Panc1 (cell line): ENCODE measurements around the gene TRIM25. TPM values are rescaled to one million over a fixed set of nuclear protein-coding genes. Genes with fewer than 3 reads are reported as not detected.

ENCODE experiments used
- ATAC-seq: fragments of 200-7000 bp; cut with Tn5 transposase; 2 replicates; pipeline ENCODE4 v1.9.1; 2020; ENCODE audit warnings: mild to moderate bottlenecking, moderate library complexity
- BruUV-seq: library from RNA; stranded (reverse); fragments of 400-500 nt; replicated peaks from 2 replicates; lab custom pipeline; 2021; lab: Mats Ljungman, UMichigan
- CTCF ChIA-PET: fragments of 300-600 bp; sonication (Branson Sonifier 250); formaldehyde crosslinking; loops from one replicate; lab custom pipeline; 2022; ENCODE audit warnings: antibody characterized with exemption; lab: Charles Lee
- POLR2A ChIA-PET: fragments of 300-600 bp; sonication (Branson Sonifier 250); formaldehyde crosslinking; loops from one replicate; lab custom pipeline; 2022; ENCODE audit warnings: antibody characterized with exemption; lab: Charles Lee
- DNase-seq: peaks from one replicate; pipeline ENCODE4 v3.0.0-alpha.2; 2010; ENCODE audit warnings: low read depth, low spot score
- H3K27ac ChIP-seq: 2 replicates; pipeline ENCODE4 v1.5.1; 2011; ENCODE audit warnings: mild to moderate bottlenecking, low read length, inconsistent platforms
- H3K27me3 ChIP-seq: fragments of 200-500 bp; sonication (Bioruptor generic); 2 replicates; pipeline ENCODE4 v1.6.0; 2014; ENCODE audit warnings: low read length, inconsistent platforms; ENCODE audit not compliant: control insufficient read depth, insufficient read depth
- H3K36me3 ChIP-seq: fragments of 200-500 bp; sonication (Bioruptor generic); 2 replicates; pipeline ENCODE4 v1.5.1; 2014; ENCODE audit warnings: inconsistent platforms, mild to moderate bottlenecking, low read length, moderate library complexity; ENCODE audit not compliant: control insufficient read depth, insufficient read depth
- H3K4me1 ChIP-seq: 2 replicates; pipeline ENCODE4 v1.5.1; 2011; ENCODE audit warnings: inconsistent platforms, mild to moderate bottlenecking, low read length, moderate library complexity; ENCODE audit not compliant: control insufficient read depth, insufficient read depth
- H3K4me3 ChIP-seq, 2 experiments: 2 replicates each; pipeline ENCODE4 v1.5.1; 2011 to 2012; ENCODE audit warnings: low read depth in 2 of 2, low read length in 2 of 2, mild to moderate bottlenecking in 2 of 2, inconsistent platforms in 1 of 2, moderate library complexity in 1 of 2
- H3K9me3 ChIP-seq: fragments of 200-500 bp; sonication (Bioruptor generic); 2 replicates; pipeline ENCODE4 v1.5.1; 2014; ENCODE audit warnings: low read depth, mild to moderate bottlenecking, inconsistent platforms, low read length, moderate library complexity; ENCODE audit not compliant: control insufficient read depth, insufficient read depth
- POLR2AphosphoS5 ChIP-seq: IDR thresholded peaks from 2 replicates; pipeline ENCODE4 v1.6.1; 2012; ENCODE audit warnings: mild to moderate bottlenecking, low read depth, low read length, moderate library complexity
- SIN3A ChIP-seq: IDR thresholded peaks from 2 replicates; pipeline ENCODE4 v1.6.1; 2012; ENCODE audit warnings: low read depth, mild to moderate bottlenecking, low read length, moderate library complexity, borderline replicate concordance; ENCODE audit not compliant: insufficient read depth
- TCF7L2 ChIP-seq: IDR thresholded peaks from 2 replicates; pipeline ENCODE4 v1.6.1; 2011; ENCODE audit warnings: mild to moderate bottlenecking, low read depth, low read length, inconsistent platforms
- in situ Hi-C: cut with HindIII; loops from 2 replicates; pipeline ENCODE4 v1.10.0; 2016; ENCODE audit warnings: low sequenced_read_pairs, low pct_unique_long_range_greater_than_20kb
- intact Hi-C: fragments of 100-400 bp; cut with micrococcal nuclease; formaldehyde crosslinking; loops from one replicate; pipeline ENCODE4 v1.10.0; 2022; ENCODE audit not compliant: unreplicated experiment
- total RNA-seq: library from RNA; stranded (reverse); gene quantifications from one replicate; pipeline ENCODE4 v1.2.1, GENCODE V29; 2021; ENCODE audit not compliant: unreplicated experiment
- TF ChIP-seq, protein P1 (sequence below): fragments of 450-650 bp; IDR thresholded peaks from 2 replicates; pipeline ENCODE4 v1.5.1; 2017; ENCODE audit warnings: mild to moderate bottlenecking
- TF ChIP-seq, protein P2 (sequence below), 2 experiments: IDR thresholded peaks; 2 replicates each; pipeline ENCODE4 v1.6.1; 2011 to 2012; ENCODE audit warnings: low read depth in 2 of 2, control low read depth in 1 of 2, low read length in 1 of 2, mild to moderate bottlenecking in 1 of 2, moderate library complexity in 1 of 2; ENCODE audit not compliant: insufficient read depth in 1 of 2

Gene TRIM25
- total RNA-seq, 1 experiment from 2014 or later: 73.2 TPM

GRCh38 chr17:56866496-56866895 lies 47.4 kb downstream of the TRIM25 start:
- Histone ChIP-seq H3K36me3 (peaks cover 15% of the 10 kb centered on the region; the same call in 1 of the 2 replicates), H3K9me3 (no peaks in the 10 kb centered on the region), H3K27ac (no peak overlapping the region), H3K4me1 (no peaks in the 10 kb centered on the region), H3K4me3 (no peak overlapping the region), H3K27me3 (no peaks in the 10 kb centered on the region)
- intact Hi-C loops: no loop called here
- CTCF ChIA-PET: no interaction called here
- no TSS peak for BruUV-seq
- POLR2A ChIA-PET: interaction anchor here (0.6 kb wide), 1 partner anchor 9 kb away, joined by 3 read pairs; no protein-coding TSS in a partner anchor
- no peak for DNase-seq
- in situ Hi-C loops: no loop called here
- TF ChIP-seq, protein P1, sequence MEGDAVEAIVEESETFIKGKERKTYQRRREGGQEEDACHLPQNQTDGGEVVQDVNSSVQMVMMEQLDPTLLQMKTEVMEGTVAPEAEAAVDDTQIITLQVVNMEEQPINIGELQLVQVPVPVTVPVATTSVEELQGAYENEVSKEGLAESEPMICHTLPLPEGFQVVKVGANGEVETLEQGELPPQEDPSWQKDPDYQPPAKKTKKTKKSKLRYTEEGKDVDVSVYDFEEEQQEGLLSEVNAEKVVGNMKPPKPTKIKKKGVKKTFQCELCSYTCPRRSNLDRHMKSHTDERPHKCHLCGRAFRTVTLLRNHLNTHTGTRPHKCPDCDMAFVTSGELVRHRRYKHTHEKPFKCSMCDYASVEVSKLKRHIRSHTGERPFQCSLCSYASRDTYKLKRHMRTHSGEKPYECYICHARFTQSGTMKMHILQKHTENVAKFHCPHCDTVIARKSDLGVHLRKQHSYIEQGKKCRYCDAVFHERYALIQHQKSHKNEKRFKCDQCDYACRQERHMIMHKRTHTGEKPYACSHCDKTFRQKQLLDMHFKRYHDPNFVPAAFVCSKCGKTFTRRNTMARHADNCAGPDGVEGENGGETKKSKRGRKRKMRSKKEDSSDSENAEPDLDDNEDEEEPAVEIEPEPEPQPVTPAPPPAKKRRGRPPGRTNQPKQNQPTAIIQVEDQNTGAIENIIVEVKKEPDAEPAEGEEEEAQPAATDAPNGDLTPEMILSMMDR: peak; percentile 41
- no peak for TF ChIP-seq POLR2AphosphoS5
- peak; percentile 73 for ATAC-seq

DNA sequence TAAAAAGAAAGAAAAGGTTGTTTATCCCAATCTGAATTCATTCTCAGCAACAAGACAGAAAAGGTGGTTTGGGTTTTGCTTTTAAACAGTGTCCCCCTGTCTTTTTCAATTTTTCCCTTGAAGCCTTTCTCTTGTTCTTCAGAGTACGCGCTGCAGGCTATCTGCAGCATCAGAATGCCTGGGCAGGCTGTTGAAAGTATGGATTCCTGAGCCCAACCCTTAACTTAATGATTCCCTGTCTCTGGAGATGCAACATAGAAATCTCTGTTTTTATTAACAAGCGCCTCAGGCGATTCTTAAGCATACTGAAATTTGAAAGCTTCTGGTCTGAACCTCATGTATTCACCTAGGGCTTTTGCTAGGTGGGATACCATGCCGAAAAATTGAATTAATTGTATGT lies 47.8 kb downstream of the TRIM25 start:
- no peak overlapping the region for H3K27ac ChIP-seq
- H3K4me1 ChIP-seq: no peaks in the 10 kb centered on the region
- H3K9me3 ChIP-seq: no peaks in the 10 kb centered on the region
- ATAC-seq (no peak), DNase-seq (no peak)
- H3K27me3 ChIP-seq: no peaks in the 10 kb centered on the region
- CTCF ChIA-PET: no interaction called here
- TF ChIP-seq TCF7L2: no peak
- TF ChIP-seq, protein P1: no peak
- TF ChIP-seq SIN3A: no peak
- TF ChIP-seq, protein P2, sequence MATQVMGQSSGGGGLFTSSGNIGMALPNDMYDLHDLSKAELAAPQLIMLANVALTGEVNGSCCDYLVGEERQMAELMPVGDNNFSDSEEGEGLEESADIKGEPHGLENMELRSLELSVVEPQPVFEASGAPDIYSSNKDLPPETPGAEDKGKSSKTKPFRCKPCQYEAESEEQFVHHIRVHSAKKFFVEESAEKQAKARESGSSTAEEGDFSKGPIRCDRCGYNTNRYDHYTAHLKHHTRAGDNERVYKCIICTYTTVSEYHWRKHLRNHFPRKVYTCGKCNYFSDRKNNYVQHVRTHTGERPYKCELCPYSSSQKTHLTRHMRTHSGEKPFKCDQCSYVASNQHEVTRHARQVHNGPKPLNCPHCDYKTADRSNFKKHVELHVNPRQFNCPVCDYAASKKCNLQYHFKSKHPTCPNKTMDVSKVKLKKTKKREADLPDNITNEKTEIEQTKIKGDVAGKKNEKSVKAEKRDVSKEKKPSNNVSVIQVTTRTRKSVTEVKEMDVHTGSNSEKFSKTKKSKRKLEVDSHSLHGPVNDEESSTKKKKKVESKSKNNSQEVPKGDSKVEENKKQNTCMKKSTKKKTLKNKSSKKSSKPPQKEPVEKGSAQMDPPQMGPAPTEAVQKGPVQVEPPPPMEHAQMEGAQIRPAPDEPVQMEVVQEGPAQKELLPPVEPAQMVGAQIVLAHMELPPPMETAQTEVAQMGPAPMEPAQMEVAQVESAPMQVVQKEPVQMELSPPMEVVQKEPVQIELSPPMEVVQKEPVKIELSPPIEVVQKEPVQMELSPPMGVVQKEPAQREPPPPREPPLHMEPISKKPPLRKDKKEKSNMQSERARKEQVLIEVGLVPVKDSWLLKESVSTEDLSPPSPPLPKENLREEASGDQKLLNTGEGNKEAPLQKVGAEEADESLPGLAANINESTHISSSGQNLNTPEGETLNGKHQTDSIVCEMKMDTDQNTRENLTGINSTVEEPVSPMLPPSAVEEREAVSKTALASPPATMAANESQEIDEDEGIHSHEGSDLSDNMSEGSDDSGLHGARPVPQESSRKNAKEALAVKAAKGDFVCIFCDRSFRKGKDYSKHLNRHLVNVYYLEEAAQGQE (IDR thresholded peaks at IDR 0.05; ENCODE audit: insufficient read depth in 1 of 2, low read depth in 2 of 2, low read length in 1 of 2): no peak
- TF ChIP-seq POLR2AphosphoS5: no peak
- intact Hi-C loops: no loop called here
- no peak overlapping the region for H3K4me3 ChIP-seq
- BruUV-seq: no TSS peak
- POLR2A ChIA-PET: interaction anchor here (0.5 kb wide), 1 partner anchor 57 kb away, joined by 3 read pairs; no protein-coding TSS in a partner anchor
- peaks cover 15% of the 10 kb centered on the region; the same call in 1 of the 2 replicates for H3K36me3 ChIP-seq
- in situ Hi-C loops: no loop called here
